Measurements from ENCODE around the gene CDA. TPM values are rescaled to one million over a fixed set of nuclear protein-coding genes. Genes with fewer than 3 reads are reported as not detected.

The CDA gene
- total and polyA plus RNA-seq, 2 of the 8 experiments (the other 6 are each of a cell fraction or from before 2014, with no cell fraction given): 4.4 to 11.3 TPM

DNA sequence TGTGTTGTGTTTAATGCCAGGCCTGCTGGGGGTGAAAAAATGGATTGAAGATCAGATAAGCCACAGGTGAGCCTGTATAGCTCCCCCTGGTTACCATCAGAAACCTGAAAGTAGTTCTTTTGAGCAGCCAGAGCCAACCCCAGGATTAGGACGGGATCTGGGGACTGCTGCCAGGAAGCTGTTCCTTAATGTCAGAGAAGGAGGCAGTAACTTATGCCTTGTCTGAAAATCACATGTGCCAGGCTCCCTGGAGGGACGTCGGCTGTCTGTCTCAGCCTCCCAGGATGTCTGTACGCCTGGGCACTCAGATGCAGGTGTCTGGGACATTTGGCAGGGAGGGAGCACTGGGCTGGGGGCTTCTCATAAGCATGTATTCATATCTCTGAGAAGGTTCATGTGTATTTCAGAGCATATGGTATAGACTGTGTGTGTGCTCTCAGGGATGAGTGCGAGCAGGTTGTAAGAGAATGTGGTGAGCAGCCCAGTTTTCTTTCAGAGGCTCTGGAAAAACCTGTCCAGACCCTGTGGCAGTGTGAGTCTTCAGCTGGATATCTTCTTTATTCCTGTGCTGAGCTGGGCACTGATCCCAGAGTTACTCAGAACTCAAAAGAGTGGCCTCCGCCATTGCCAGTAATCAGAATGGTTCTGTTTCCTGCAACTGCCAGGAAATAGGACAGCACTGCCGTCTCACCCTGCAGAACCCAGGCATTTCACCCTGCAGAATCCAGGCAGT, 33.7 kb upstream of the CDA start:
- WGBS, 2 experiments (ENCODE audit: extremely low coverage in 1 of 2, insufficient coverage in 1 of 2, insufficient read length in 1 of 2, insufficient replicate concordance in 2 of 2, low coverage in 1 of 2, low lambda C conversion rate in 2 of 2, missing lambda C conversion rate in 1 of 2): 85% methylated on average over 7 of the region's 7 CpGs; no CpG with 5 or more reads in 1 of the 2 experiments
- Histone ChIP-seq H2AFZ (ENCODE audit: low read length) (no peak overlapping the region), H4K5ac (ENCODE audit: insufficient read length, low read depth, low read length) (no peak overlapping the region), H4K8ac (ENCODE audit: extremely low read depth, insufficient read depth, low read length) (no peak overlapping the region), H3K4me2 (ENCODE audit: insufficient read depth in 1 of 2, low read depth in 2 of 2, low read length in 2 of 2) (no peak overlapping the region; a peak in 1 of 4 replicates), H3K23me2 (ENCODE audit: low read depth, low read length) (peaks cover 19% of the 10 kb centered on the region; the same call in 1 of the 2 replicates), H3K36me3 (ENCODE audit: control insufficient read depth in 2 of 4, insufficient read depth in 4 of 4, low read length in 3 of 4) (peaks cover 0 to 5% (median 0%) of the 10 kb centered on the region in 4 experiments; a peak in 1 of 8 replicates), H4K91ac (replicated peaks; ENCODE audit: insufficient read length, low read length) (no peak overlapping the region), H3K9ac (replicated peaks in 1 of 4; ENCODE audit: extremely low read depth in 1 of 4, low read depth in 3 of 4, low read length in 3 of 4) (no peak overlapping the region), H2BK12ac (ENCODE audit: low read depth, low read length) (no peak overlapping the region), H2BK5ac (ENCODE audit: low read depth, low read length) (no peak overlapping the region), H3K56ac (replicated peaks; ENCODE audit: insufficient read length, low read depth, low read length) (no peak overlapping the region), H3K27me3 (replicated peaks in 1 of 4; ENCODE audit: control insufficient read depth in 3 of 4, extremely low read depth in 1 of 4, insufficient read depth in 3 of 4, low read length in 3 of 4) (peaks cover 34 to 60% (median 54%) of the 10 kb centered on the region in 4 experiments), H2BK20ac (ENCODE audit: low read length) (no peak overlapping the region), H3K79me2 (ENCODE audit: control insufficient read depth in 1 of 2, insufficient read depth in 2 of 2, low read length in 2 of 2) (no peaks in the 10 kb centered on the region), H2BK120ac (replicated peaks; ENCODE audit: low read depth, low read length) (no peak overlapping the region), H3K4me3 (ENCODE audit: extremely low read depth in 1 of 4, insufficient read depth in 2 of 4, low read depth in 3 of 4, low read length in 4 of 4) (no peak overlapping the region), H3K23ac (ENCODE audit: insufficient read length) (no peak overlapping the region), H3K4me1 (replicated peaks in 1 of 4; ENCODE audit: control insufficient read depth in 3 of 4, insufficient read depth in 4 of 4, low read length in 3 of 4) (peaks cover 0 to 21% (median 11%) of the 10 kb centered on the region in 4 experiments; a peak in 4 of 7 replicates), H4K20me1 (replicated peaks in 1 of 2; ENCODE audit: control insufficient read depth in 1 of 2, insufficient read depth in 2 of 2, low read length in 2 of 2) (peaks cover 0 to 2% of the 10 kb centered on the region in 2 experiments), H2BK15ac (ENCODE audit: low read length) (no peak overlapping the region), H2AK5ac (ENCODE audit: low read depth, low read length) (no peak overlapping the region), H3K14ac (ENCODE audit: insufficient read length) (no peak overlapping the region), H3K18ac (ENCODE audit: extremely low read depth, low read length) (no peak overlapping the region), H3K27ac (ENCODE audit: low read depth, low read length) (no peak overlapping the region), H3K79me1 (ENCODE audit: low read depth, low read length) (no peaks in the 10 kb centered on the region), H3K4ac (replicated peaks; ENCODE audit: insufficient read length, low read depth, low read length) (no peak overlapping the region), H3K9me3 (ENCODE audit: insufficient read depth in 2 of 2, low read depth in 1 of 2, low read length in 1 of 2) (no peaks in the 10 kb centered on the region)
- DNase-seq (ENCODE audit: low read depth in 1 of 2, low spot score in 2 of 2): no peak
- no peak for FAIRE-seq
- CTCF ChIA-PET (ENCODE audit: partially characterized antibody): interaction anchor here (1.1 to 1.4 kb wide), 3 partner anchors 20 to 78 kb away, joined by 3 to 4 read pairs (median 3); no protein-coding TSS in a partner anchor
- POLR2A ChIA-PET (ENCODE audit: partially characterized antibody): no interaction called here
- no peak for TF ChIP-seq TCF12 (IDR thresholded peaks at IDR 0.05; ENCODE audit: low read depth, low read length)
- TF ChIP-seq SP1 (IDR thresholded peaks at IDR 0.05; ENCODE audit: low read depth, low read length): no peak
- no peak for TF ChIP-seq KDM4A (IDR thresholded peaks at IDR 0.05; ENCODE audit: low read depth, low read length, severe bottlenecking)
- TF ChIP-seq, protein P1, sequence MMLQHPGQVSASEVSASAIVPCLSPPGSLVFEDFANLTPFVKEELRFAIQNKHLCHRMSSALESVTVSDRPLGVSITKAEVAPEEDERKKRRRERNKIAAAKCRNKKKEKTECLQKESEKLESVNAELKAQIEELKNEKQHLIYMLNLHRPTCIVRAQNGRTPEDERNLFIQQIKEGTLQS (IDR thresholded peaks at IDR 0.05; ENCODE audit: insufficient read depth, low read depth, low read length): no peak
- TF ChIP-seq BRCA1 (IDR thresholded peaks at IDR 0.05; ENCODE audit: low read depth, low read length): no peak
- no peak for TF ChIP-seq RXRA (IDR thresholded peaks at IDR 0.05; ENCODE audit: insufficient read depth, low read depth, low read length)
- no peak for TF ChIP-seq TAF7 (optimal IDR thresholded peaks at IDR 0.05; ENCODE audit: borderline replicate concordance, low read depth, low read length)
- no peak for TF ChIP-seq CEBPB (IDR thresholded peaks at IDR 0.05; ENCODE audit: low read depth, low read length)
- TF ChIP-seq CBX5 (IDR thresholded peaks at IDR 0.05; ENCODE audit: low read depth, low read length): no peak
- no peak for TF ChIP-seq EP300 (IDR thresholded peaks at IDR 0.05; ENCODE audit: borderline replicate concordance in 1 of 2, low read depth in 2 of 2, low read length in 2 of 2)
- no peak for TF ChIP-seq SIX5 (IDR thresholded peaks at IDR 0.05; ENCODE audit: low read depth, low read length)
- no peak for TF ChIP-seq FOSL1 (IDR thresholded peaks at IDR 0.05; ENCODE audit: insufficient read depth, low read depth, low read length)

All from H1 (cell line).